SK-N-SH treated with all-trans-retinoic acid at 6 μM for 48 hours (cell line): ENCODE measurements around the gene CDCA5.

Source experiments
- ATAC-seq: fragments of 200-7000 bp; cut with Tn5 transposase; 3 replicates; pipeline ENCODE4 v1.9.1; 2020; ENCODE audit warnings: mild to moderate bottlenecking, moderate library complexity
- BACH2 ChIP-seq: fragments of 250-450 bp; sonication (Bioruptor Pico); IDR thresholded peaks from 2 replicates; pipeline ENCODE4 v1.9.0; 2021; ENCODE audit warnings: mild to moderate bottlenecking, borderline replicate concordance
- CREB5 ChIP-seq: fragments of 250-450 bp; sonication (Bioruptor Pico); IDR thresholded peaks from 2 replicates; pipeline ENCODE4 v1.5.1; 2020; ENCODE audit warnings: low read depth, mild to moderate bottlenecking, moderate library complexity
- CSDC2 ChIP-seq: fragments of 250-450 bp; sonication (Bioruptor Pico); IDR thresholded peaks from 2 replicates; pipeline ENCODE4 v1.5.0; 2020; ENCODE audit warnings: mild to moderate bottlenecking, moderate library complexity
- CSRNP3 ChIP-seq: fragments of 250-450 bp; sonication (Bioruptor Pico); IDR thresholded peaks from 2 replicates; pipeline ENCODE4 v1.5.1; 2021; ENCODE audit warnings: mild to moderate bottlenecking, moderate library complexity
- ESRRG ChIP-seq: fragments of 250-450 bp; sonication (Bioruptor Pico); IDR thresholded peaks from 2 replicates; pipeline ENCODE4 v1.6.1; 2021; ENCODE audit warnings: mild to moderate bottlenecking
- GLIS3 ChIP-seq: fragments of 250-450 bp; sonication (Bioruptor Pico); IDR thresholded peaks from 2 replicates; pipeline ENCODE4 v1.5.0; 2020; ENCODE audit warnings: mild to moderate bottlenecking, moderate library complexity
- ISL1 ChIP-seq: fragments of 250-450 bp; sonication (Bioruptor Pico); IDR thresholded peaks from 2 replicates; pipeline ENCODE4 v2.1.2; 2022; ENCODE audit warnings: mild to moderate bottlenecking, moderate library complexity
- OSR1 ChIP-seq: fragments of 250-450 bp; sonication (Bioruptor Pico); IDR thresholded peaks from 2 replicates; pipeline ENCODE4 v1.8.0; 2022; ENCODE audit warnings: moderate library complexity, mild to moderate bottlenecking, inconsistent platforms
- PATZ1 ChIP-seq: fragments of 250-450 bp; sonication (Bioruptor Pico); IDR thresholded peaks from 2 replicates; pipeline ENCODE4 v1.8.0; 2020; ENCODE audit warnings: mild to moderate bottlenecking, moderate library complexity, borderline replicate concordance
- POU6F1 ChIP-seq: fragments of 250-450 bp; sonication (Bioruptor Pico); IDR thresholded peaks from 2 replicates; pipeline ENCODE4 v1.8.0; 2021; ENCODE audit warnings: low read depth, mild to moderate bottlenecking, moderate library complexity, borderline replicate concordance
- RARB ChIP-seq: fragments of 250-450 bp; sonication (Bioruptor Pico); IDR thresholded peaks from 2 replicates; pipeline ENCODE4 v1.8.0; 2021; ENCODE audit warnings: mild to moderate bottlenecking, moderate library complexity
- SNAI2 ChIP-seq: fragments of 250-450 bp; sonication (Bioruptor Pico); IDR thresholded peaks from 2 replicates; pipeline ENCODE4 v1.5.0; 2020; ENCODE audit warnings: mild to moderate bottlenecking, moderate library complexity
- TCF4 ChIP-seq: fragments of 250-450 bp; sonication (Bioruptor Pico); IDR thresholded peaks from 2 replicates; pipeline ENCODE4 v1.8.0; 2021; ENCODE audit warnings: mild to moderate bottlenecking, moderate library complexity, borderline replicate concordance
- TSHZ2 ChIP-seq: fragments of 250-450 bp; sonication (Bioruptor Pico); IDR thresholded peaks from 2 replicates; pipeline ENCODE4 v1.5.0; 2020; ENCODE audit warnings: mild to moderate bottlenecking, moderate library complexity
- ZC3H10 ChIP-seq: fragments of 250-450 bp; sonication (Bioruptor Pico); IDR thresholded peaks from 2 replicates; pipeline ENCODE4 v1.5.1; 2021; ENCODE audit warnings: mild to moderate bottlenecking, moderate library complexity
- ZNF565 ChIP-seq: fragments of 450-650 bp; formaldehyde crosslinking; conservative IDR thresholded peaks from 2 replicates; pipeline ENCODE4 v1.5.0; 2020; ENCODE audit warnings: low read depth, mild to moderate bottlenecking, moderate library complexity

CDCA5 gene

GRCh38 chr11:65109231-65110198, 25.7 kb upstream of the CDCA5 start (continued):
- TF ChIP-seq TSHZ2 (CRISPR knock-in tag) (no peak), TCF4 (CRISPR knock-in tag) (no peak), ISL1 (CRISPR knock-in tag) (no peak), RARB (CRISPR knock-in tag) (no peak), ESRRG (CRISPR knock-in tag) (no peak), CREB5 (CRISPR knock-in tag) (no peak), SNAI2 (CRISPR knock-in tag) (no peak), ZNF565 (CRISPR knock-in tag) (no peak)

GRCh38 chr11:65108469-65109123, 24.8 kb upstream of the CDCA5 start:
- no peak for TF ChIP-seq OSR1
- no peak for TF ChIP-seq ESRRG (CRISPR knock-in tag)
- TF ChIP-seq CSRNP3 (CRISPR knock-in tag), result no peak
- no peak for TF ChIP-seq ZNF565 (CRISPR knock-in tag)
- ATAC-seq, result no peak

- TF ChIP-seq CSDC2 (no peak), BACH2 (CRISPR knock-in tag) (no peak), PATZ1 (CRISPR knock-in tag) (no peak), ESRRG (CRISPR knock-in tag) (no peak)
- no peak for ATAC-seq
Observed at GRCh38 chr11:65107751-65108468, 24.1 kb upstream of the CDCA5 start.

- TF ChIP-seq OSR1 (no peak), GLIS3 (no peak), ISL1 (CRISPR knock-in tag) (no peak), ZC3H10 (CRISPR knock-in tag) (no peak)
- TF ChIP-seq, all 23 proteins: peak for 0
Observed at GRCh38 chr11:65107078-65107477, 23.2 kb upstream of the CDCA5 start.

GRCh38 chr11:65104628-65105027, 20.8 kb upstream of the CDCA5 start:
- ATAC-seq, result no peak
- TF ChIP-seq PATZ1 (CRISPR knock-in tag), result no peak
- TF ChIP-seq POU6F1 (CRISPR knock-in tag), result no peak
- no peak for TF ChIP-seq SNAI2 (CRISPR knock-in tag)
- TF ChIP-seq GLIS3, result no peak
- TF ChIP-seq TCF4 (CRISPR knock-in tag), result no peak
- TF ChIP-seq CSDC2, result no peak

More at GRCh38 chr11:65107078-65107477, 23.2 kb upstream of the CDCA5 start:
- no peak for ATAC-seq
